RWPE1 (cell line): ENCODE results near the gene PERM1.

Experiments
- CTCF ChIA-PET: fragments of 350-600 bp; sonication (Branson Sonifier 250); formaldehyde crosslinking; extraction: SDS; loops from one replicate; lab custom pipeline; 2021; lab: Yijun Ruan, JAX
- POLR2A ChIA-PET: fragments of 400-600 bp; formaldehyde crosslinking; extraction: SDS; loops from one replicate; lab custom pipeline; 2020; ENCODE audit warnings: antibody characterized with exemption; ENCODE audit not compliant: low non-redundant PET; lab: Yijun Ruan, JAX
- DNase-seq: peaks from one replicate; pipeline ENCODE4 v3.0.0; 2012; ENCODE audit warnings: low spot score
- H3K27ac ChIP-seq: fragments of 450-650 bp; 2 replicates; pipeline ENCODE4 v1.5.1; 2017
- TF ChIP-seq, protein P1 (sequence below): fragments of 450-650 bp; conservative IDR thresholded peaks from 2 replicates; pipeline ENCODE4 v1.5.1; 2017; ENCODE audit warnings: low read depth, mild to moderate bottlenecking

Gene PERM1

DNA sequence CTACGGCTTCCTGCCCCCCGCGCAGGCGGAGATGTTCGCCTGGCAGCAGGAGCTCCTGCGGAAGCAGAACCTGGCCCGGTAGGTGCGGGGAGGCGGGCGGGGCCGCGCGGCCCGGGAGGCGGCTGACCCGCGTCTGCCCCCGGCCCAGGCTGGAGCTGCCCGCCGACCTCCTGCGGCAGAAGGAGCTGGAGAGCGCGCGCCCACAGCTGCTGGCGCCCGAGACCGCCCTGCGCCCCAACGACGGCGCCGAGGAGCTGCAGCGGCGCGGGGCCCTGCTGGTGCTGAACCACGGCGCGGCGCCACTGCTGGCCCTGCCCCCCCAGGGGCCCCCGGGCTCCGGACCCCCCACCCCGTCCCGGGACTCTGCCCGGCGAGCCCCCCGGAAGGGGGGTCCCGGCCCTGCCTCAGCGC lies 39.5 kb downstream of the PERM1 start:
- TF ChIP-seq, protein P1, sequence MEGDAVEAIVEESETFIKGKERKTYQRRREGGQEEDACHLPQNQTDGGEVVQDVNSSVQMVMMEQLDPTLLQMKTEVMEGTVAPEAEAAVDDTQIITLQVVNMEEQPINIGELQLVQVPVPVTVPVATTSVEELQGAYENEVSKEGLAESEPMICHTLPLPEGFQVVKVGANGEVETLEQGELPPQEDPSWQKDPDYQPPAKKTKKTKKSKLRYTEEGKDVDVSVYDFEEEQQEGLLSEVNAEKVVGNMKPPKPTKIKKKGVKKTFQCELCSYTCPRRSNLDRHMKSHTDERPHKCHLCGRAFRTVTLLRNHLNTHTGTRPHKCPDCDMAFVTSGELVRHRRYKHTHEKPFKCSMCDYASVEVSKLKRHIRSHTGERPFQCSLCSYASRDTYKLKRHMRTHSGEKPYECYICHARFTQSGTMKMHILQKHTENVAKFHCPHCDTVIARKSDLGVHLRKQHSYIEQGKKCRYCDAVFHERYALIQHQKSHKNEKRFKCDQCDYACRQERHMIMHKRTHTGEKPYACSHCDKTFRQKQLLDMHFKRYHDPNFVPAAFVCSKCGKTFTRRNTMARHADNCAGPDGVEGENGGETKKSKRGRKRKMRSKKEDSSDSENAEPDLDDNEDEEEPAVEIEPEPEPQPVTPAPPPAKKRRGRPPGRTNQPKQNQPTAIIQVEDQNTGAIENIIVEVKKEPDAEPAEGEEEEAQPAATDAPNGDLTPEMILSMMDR, result no peak
- no peak for DNase-seq
- H3K27ac ChIP-seq, result no peak overlapping the region
- ChIA-PET POLR2A (interaction anchor here (0.6 kb wide), 1 partner anchor 1000 kb away, joined by 3 read pairs; no protein-coding TSS in a partner anchor), CTCF (interaction anchor here (5.4 kb wide), 1 partner anchor 37 kb away, joined by 27 read pairs; no protein-coding TSS in a partner anchor)

GRCh38 chr1:941588-942383 lies 40.1 kb downstream of the PERM1 start:
- ChIA-PET CTCF (interaction anchor here (5.4 kb wide), 1 partner anchor 36 kb away, joined by 27 read pairs; no protein-coding TSS in a partner anchor), POLR2A (no interaction called here)
- peak; percentile 68 for DNase-seq
- no peak overlapping the region for H3K27ac ChIP-seq
- TF ChIP-seq, protein P1, result no peak

- no peak for DNase-seq
- CTCF ChIA-PET, result interaction anchor here (0.6 to 5.4 kb wide), 4 partner anchors 18 to 118 kb away, joined by 3 to 27 read pairs (median 4); no protein-coding TSS in a partner anchor
- H3K27ac ChIP-seq, result no peak overlapping the region
- TF ChIP-seq, protein P1, result no peak
- POLR2A ChIA-PET, result no interaction called here
Observed at GRCh38 chr1:941015-941587, 40.8 kb downstream of the PERM1 start.

GRCh38 chr1:940107-941014 lies 41.5 kb downstream of the PERM1 start:
- TF ChIP-seq, protein P1, result no peak
- DNase-seq, result peak; percentile 70
- no peak overlapping the region for H3K27ac ChIP-seq
- ChIA-PET POLR2A (no interaction called here), CTCF (interaction anchor here (0.6 to 5.4 kb wide), 6 partner anchors 17 to 119 kb away, joined by 3 to 27 read pairs (median 4); no protein-coding TSS in a partner anchor)

DNA sequence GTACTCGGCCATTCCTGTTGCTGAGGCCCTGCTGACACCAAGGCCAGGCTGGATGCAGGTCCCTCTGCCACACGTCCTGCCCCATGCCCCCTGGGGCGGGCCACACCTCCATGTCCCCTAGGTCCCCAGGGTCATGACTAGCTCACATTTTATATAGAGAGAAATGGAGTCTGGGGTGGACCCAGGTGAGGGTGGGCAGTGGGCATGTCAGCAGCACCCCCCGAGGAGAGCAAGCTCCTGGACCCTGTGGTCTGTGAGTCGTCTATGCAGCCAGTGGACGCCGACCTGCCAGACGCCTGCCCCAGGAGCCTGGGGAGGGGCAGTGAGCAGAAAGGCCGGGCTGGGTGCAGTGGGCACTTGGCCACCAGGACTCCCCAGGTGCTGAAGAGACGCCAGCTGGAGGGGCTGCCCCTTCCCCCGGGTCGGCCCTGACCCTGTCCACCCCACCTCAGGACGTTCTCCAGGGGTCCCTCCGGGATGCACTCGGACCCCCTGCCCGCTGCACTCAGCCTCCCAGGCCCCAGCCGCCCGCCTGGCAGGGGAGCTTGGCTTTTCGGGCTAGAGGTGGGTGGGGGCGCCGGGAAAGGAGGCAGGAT lies 42.3 kb downstream of the PERM1 start:
- H3K27ac ChIP-seq, result no peak overlapping the region
- CTCF ChIA-PET, result interaction anchor here (0.6 to 5.4 kb wide), 6 partner anchors 17 to 386 kb away, joined by 3 to 27 read pairs (median 6); partner anchors contain the start of gene NOC2L
- DNase-seq, result no peak
- POLR2A ChIA-PET, result no interaction called here
- TF ChIP-seq, protein P1, result no peak
